Stimulated activated CD8-positive, alpha-beta memory T cell treated with anti-CD3 and anti-CD28 coated beads, Interleukin-2, amount 100 ng/mL, for 48 hours (primary cell): ENCODE results near the gene UNC5C.

ENCODE experiments used
- DNase-seq, 2 donors: peaks; one replicate each; pipeline ENCODE4 v3.0.0-alpha.2; 2020; ENCODE audit warnings: low read depth in 2 of 2

Gene UNC5C

GRCh38 chr4:95402299-95402698 is 146.5 kb downstream of the UNC5C start:
- no peak for DNase-seq

- no peak for DNase-seq
These were observed 150.6 kb downstream of the UNC5C start for GRCh38 chr4:95398217-95398616.

GRCh38 chr4:95394752-95395306 is 153.9 kb downstream of the UNC5C start:
- DNase-seq, result no peak

- DNase-seq, result no peak
These were observed 155.0 kb downstream of the UNC5C start for GRCh38 chr4:95393821-95394220.

- no peak for DNase-seq
These were observed 159.9 kb downstream of the UNC5C start for GRCh38 chr4:95388911-95389310.

GRCh38 chr4:95387719-95388118 is 161.1 kb downstream of the UNC5C start:
- no peak for DNase-seq

- no peak for DNase-seq
These were observed 162.4 kb downstream of the UNC5C start for GRCh38 chr4:95386410-95386809.

- no peak for DNase-seq
These were observed 166.8 kb downstream of the UNC5C start for GRCh38 chr4:95381843-95382580.

- no peak for DNase-seq
These were observed 169.1 kb downstream of the UNC5C start for GRCh38 chr4:95379633-95380032.

GRCh38 chr4:95377366-95377900 is 171.3 kb downstream of the UNC5C start:
- DNase-seq, result no peak

- DNase-seq, result no peak
These were observed 177.1 kb downstream of the UNC5C start for GRCh38 chr4:95371476-95372224.

- no peak for DNase-seq
These were observed 180.9 kb downstream of the UNC5C start for GRCh38 chr4:95367824-95368223.

GRCh38 chr4:95363966-95364365 is 184.8 kb downstream of the UNC5C start:
- no peak for DNase-seq

- no peak for DNase-seq
These were observed 185.2 kb downstream of the UNC5C start for GRCh38 chr4:95363559-95363925.

- no peak for DNase-seq
These were observed 185.7 kb downstream of the UNC5C start for GRCh38 chr4:95362906-95363558.

- no peak for DNase-seq
These were observed 186.7 kb downstream of the UNC5C start for GRCh38 chr4:95362066-95362465.

- no peak for DNase-seq
These were observed 187.1 kb downstream of the UNC5C start for GRCh38 chr4:95361696-95361965.

GRCh38 chr4:95360906-95361695 is 187.7 kb downstream of the UNC5C start:
- DNase-seq, result no peak

GRCh38 chr4:95360256-95360903 is 188.4 kb downstream of the UNC5C start:
- DNase-seq, result no peak

- no peak for DNase-seq
These were observed 190.4 kb downstream of the UNC5C start for GRCh38 chr4:95358421-95358820.

GRCh38 chr4:95355021-95355420 is 193.8 kb downstream of the UNC5C start:
- DNase-seq, result no peak
